ENCODE results near the gene NKD1.

Gene NKD1

DNA sequence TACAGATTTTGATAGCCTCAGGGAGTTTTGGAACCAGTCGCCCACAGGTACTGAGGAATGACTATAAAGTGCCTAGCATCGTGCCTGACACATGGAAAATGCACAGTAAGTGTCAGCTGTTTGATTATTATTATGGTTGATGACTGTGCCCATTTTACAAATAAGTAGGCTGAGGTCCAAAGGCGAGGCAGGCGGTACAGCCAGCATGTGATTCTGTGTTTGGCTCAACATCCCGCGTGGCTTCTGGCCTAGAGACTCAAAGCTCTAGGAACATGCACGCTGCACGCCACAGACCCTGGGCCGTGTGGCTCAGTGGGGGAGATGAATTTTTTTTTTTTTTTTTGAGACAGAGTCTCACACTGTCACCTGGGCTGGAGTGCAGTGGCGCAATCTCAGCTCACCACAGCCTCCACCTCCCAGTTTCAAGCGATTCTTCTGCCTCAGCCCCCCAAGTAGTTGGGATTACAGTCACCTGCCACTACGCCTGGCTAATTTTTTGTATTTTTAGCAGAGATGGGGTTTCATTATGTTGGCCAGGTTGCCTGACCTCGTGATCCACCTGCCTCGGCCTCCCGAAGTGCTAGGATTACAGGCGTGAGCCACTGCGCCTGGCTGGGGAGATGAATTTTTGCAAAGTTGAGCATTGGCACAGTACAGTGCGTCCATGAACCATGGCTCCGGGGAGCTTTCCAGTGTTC, 57.7 kb downstream of the NKD1 start:
- Histone ChIP-seq H4K20me1 (ENCODE audit: insufficient read depth, low read length, poor library complexity, severe bottlenecking) (no peaks in the 10 kb centered on the region), H3K79me2 (ENCODE audit: insufficient read depth, low read length) (no peaks in the 10 kb centered on the region), H3K9ac (ENCODE audit: low read depth, low read length, poor library complexity, severe bottlenecking) (no peak overlapping the region), H3K4me2 (ENCODE audit: low read depth, low read length, poor library complexity, severe bottlenecking) (no peak overlapping the region), H2AFZ (ENCODE audit: low read length) (no peak overlapping the region), H3K36me3 (ENCODE audit: insufficient read depth, low read length) (no peaks in the 10 kb centered on the region), H3K4me1 (ENCODE audit: insufficient read depth, low read length, poor library complexity, severe bottlenecking) (peaks cover 9% of the 10 kb centered on the region), H3K9me3 (ENCODE audit: insufficient read depth, low read depth, low read length) (no peaks in the 10 kb centered on the region), H3K27me3 (ENCODE audit: insufficient read depth, low read length, poor library complexity, severe bottlenecking) (no peaks in the 10 kb centered on the region), H3K9me2 (replicated peaks; ENCODE audit: low read depth, low read length) (no peaks in the 10 kb centered on the region), H3K4me3 (ENCODE audit: low read length, poor library complexity, severe bottlenecking) (no peak overlapping the region), H3F3A (ENCODE audit: low read depth) (no peaks in the 10 kb centered on the region)
- no peak for TF ChIP-seq EZH2phosphoT487 (IDR thresholded peaks at IDR 0.05; ENCODE audit: borderline replicate concordance)
- no peak for TF ChIP-seq CTCF (conservative IDR thresholded peaks at IDR 0.05; ENCODE audit: low read length)

DNA sequence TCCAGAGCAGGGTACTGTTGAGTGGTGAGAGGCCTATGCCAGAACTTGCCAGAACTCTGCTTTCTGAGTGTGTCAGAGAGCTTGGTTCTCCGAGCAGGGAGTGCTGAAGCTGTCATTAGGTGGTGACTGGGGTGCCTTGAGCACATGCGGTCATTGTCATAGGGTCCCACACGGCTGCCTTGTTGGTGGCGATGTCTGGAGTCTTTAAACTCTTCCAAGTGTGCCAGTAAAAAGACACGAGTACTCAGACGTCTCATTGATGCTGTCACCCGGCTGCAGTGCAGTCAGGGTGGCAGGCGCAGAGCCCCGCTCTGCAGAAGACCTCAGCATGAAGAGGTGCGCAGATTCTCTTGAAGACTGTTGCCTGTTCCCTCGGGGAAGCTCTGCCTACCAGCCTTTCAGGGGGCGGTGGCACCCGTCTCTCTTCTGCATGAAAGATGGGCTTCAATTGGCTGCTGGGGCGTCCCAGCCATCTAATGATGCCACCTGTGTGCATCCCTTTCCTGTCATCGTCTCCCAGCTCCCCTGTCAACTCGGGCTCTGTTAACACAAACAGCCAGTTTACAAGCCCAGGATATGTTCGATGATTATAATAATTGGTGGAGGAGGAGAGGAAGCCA, 58.3 kb downstream of the NKD1 start:
- H3K4me2 ChIP-seq (ENCODE audit: low read depth, low read length, poor library complexity, severe bottlenecking), result no peak overlapping the region
- TF ChIP-seq EZH2phosphoT487 (IDR thresholded peaks at IDR 0.05; ENCODE audit: borderline replicate concordance) (no peak), CTCF (conservative IDR thresholded peaks at IDR 0.05; ENCODE audit: low read length) (no peak)

GRCh38 chr16:50607051-50607431, 58.8 kb downstream of the NKD1 start:
- Histone ChIP-seq H3F3A (ENCODE audit: low read depth) (no peaks in the 10 kb centered on the region), H3K4me3 (ENCODE audit: low read length, poor library complexity, severe bottlenecking) (no peak overlapping the region), H3K9ac (ENCODE audit: low read depth, low read length, poor library complexity, severe bottlenecking) (no peak overlapping the region), H3K27me3 (ENCODE audit: insufficient read depth, low read length, poor library complexity, severe bottlenecking) (no peaks in the 10 kb centered on the region), H3K4me2 (ENCODE audit: low read depth, low read length, poor library complexity, severe bottlenecking) (no peak overlapping the region), H3K9me2 (replicated peaks; ENCODE audit: low read depth, low read length) (no peaks in the 10 kb centered on the region), H3K36me3 (ENCODE audit: insufficient read depth, low read length) (no peaks in the 10 kb centered on the region), H2AFZ (ENCODE audit: low read length) (no peak overlapping the region), H4K20me1 (ENCODE audit: insufficient read depth, low read length, poor library complexity, severe bottlenecking) (no peaks in the 10 kb centered on the region), H3K79me2 (ENCODE audit: insufficient read depth, low read length) (no peaks in the 10 kb centered on the region), H3K4me1 (ENCODE audit: insufficient read depth, low read length, poor library complexity, severe bottlenecking) (peaks cover 9% of the 10 kb centered on the region), H3K9me3 (ENCODE audit: insufficient read depth, low read depth, low read length) (no peaks in the 10 kb centered on the region)
- no peak for TF ChIP-seq CTCF (conservative IDR thresholded peaks at IDR 0.05; ENCODE audit: low read length)
- TF ChIP-seq EZH2phosphoT487 (IDR thresholded peaks at IDR 0.05; ENCODE audit: borderline replicate concordance), result no peak

More for the DNA sequence above, 58.3 kb downstream of the NKD1 start:
- Histone ChIP-seq H4K20me1 (ENCODE audit: insufficient read depth, low read length, poor library complexity, severe bottlenecking) (no peaks in the 10 kb centered on the region), H3F3A (ENCODE audit: low read depth) (no peaks in the 10 kb centered on the region), H3K9ac (ENCODE audit: low read depth, low read length, poor library complexity, severe bottlenecking) (no peak overlapping the region), H3K4me3 (ENCODE audit: low read length, poor library complexity, severe bottlenecking) (no peak overlapping the region), H3K9me3 (ENCODE audit: insufficient read depth, low read depth, low read length) (no peaks in the 10 kb centered on the region), H3K4me1 (ENCODE audit: insufficient read depth, low read length, poor library complexity, severe bottlenecking) (peaks cover 9% of the 10 kb centered on the region), H2AFZ (ENCODE audit: low read length) (no peak overlapping the region), H3K9me2 (replicated peaks; ENCODE audit: low read depth, low read length) (no peaks in the 10 kb centered on the region), H3K27me3 (ENCODE audit: insufficient read depth, low read length, poor library complexity, severe bottlenecking) (no peaks in the 10 kb centered on the region), H3K79me2 (ENCODE audit: insufficient read depth, low read length) (no peaks in the 10 kb centered on the region), H3K36me3 (ENCODE audit: insufficient read depth, low read length) (no peaks in the 10 kb centered on the region)

Data from Loucy (cell line).